ENCODE measurements around the gene FBLN7. TPM values are rescaled to one million over a fixed set of nuclear protein-coding genes. Genes with fewer than 3 reads are reported as not detected.

The FBLN7 gene
- total RNA-seq, 1 experiment from 2014 or later = 0.73 TPM

DNA sequence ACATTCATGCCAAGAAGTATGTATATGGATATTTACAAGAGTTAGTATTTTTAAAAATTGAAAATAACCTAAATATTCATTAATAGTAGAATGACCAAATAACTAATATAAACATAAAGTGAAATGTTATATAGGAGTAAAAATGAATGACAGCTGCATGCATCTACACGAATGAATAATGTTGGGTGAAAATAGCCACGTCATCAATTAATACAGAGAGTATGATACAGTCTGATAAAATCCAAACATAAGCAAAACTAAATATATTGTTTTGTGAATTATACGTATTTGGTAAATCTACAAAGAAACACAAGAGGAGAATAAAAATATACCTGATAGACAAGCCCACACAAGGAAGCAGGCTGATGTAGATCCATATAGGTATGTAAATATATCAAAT lies 92.2 kb downstream of the FBLN7 start:
- TF ChIP-seq CTCF (IDR thresholded peaks at IDR 0.05; ENCODE audit: unreplicated experiment) = no peak
- H3K4me3 Mint-ChIP-seq (ENCODE audit: low read depth, unreplicated experiment) = no peak overlapping the region
- intact Hi-C loops (cut with micrococcal nuclease; ENCODE audit: unreplicated experiment) = no loop called here
- H3K4me1 Mint-ChIP-seq (ENCODE audit: low read depth, unreplicated experiment) = no peaks in the 10 kb centered on the region
- BruUV-seq (replicated peaks) = no TSS peak
- DNase-seq = no peak
- no peaks in the 10 kb centered on the region for H3K27me3 Mint-ChIP-seq (ENCODE audit: unreplicated experiment)
- H3K9me3 Mint-ChIP-seq (ENCODE audit: low read depth, unreplicated experiment) = no peaks in the 10 kb centered on the region
- no peaks in the 10 kb centered on the region for H3K36me3 Mint-ChIP-seq (ENCODE audit: insufficient read depth, unreplicated experiment)
- H3K27ac Mint-ChIP-seq (ENCODE audit: unreplicated experiment) = no peak overlapping the region
- CTCF ChIA-PET = no interaction called here

Other genes starting within 250 kb of the FBLN7 start
- gene MERTK, start 239.8 kb upstream of the FBLN7 start, total RNA-seq (2022) = 1.5 and 2.1 TPM in 2 replicates
- 35.0 and 37.0 TPM in 2 replicates for gene TMEM87B, start 83.1 kb upstream of the FBLN7 start, total RNA-seq (2022)
- 10.6 and 14.1 TPM in 2 replicates for gene ZC3H8, start 116.7 kb downstream of the FBLN7 start, total RNA-seq (2022)
- gene ZC3H6, start 137.2 kb downstream of the FBLN7 start, total RNA-seq (2022) = 4.4 and 6.6 TPM in 2 replicates

Data from Calu3 (cell line).